Measurements from ENCODE around the gene ZMIZ1. TPM values are rescaled to one million over a fixed set of nuclear protein-coding genes. Genes with fewer than 3 reads are reported as not detected.
A peak's percentile ranks its signal among the peaks of the same experiment; 100 is the strongest.

The ZMIZ1 gene
- total and polyA plus RNA-seq, 2 donors from 2014 or later, result 14.2 to 97.6 TPM

DNA sequence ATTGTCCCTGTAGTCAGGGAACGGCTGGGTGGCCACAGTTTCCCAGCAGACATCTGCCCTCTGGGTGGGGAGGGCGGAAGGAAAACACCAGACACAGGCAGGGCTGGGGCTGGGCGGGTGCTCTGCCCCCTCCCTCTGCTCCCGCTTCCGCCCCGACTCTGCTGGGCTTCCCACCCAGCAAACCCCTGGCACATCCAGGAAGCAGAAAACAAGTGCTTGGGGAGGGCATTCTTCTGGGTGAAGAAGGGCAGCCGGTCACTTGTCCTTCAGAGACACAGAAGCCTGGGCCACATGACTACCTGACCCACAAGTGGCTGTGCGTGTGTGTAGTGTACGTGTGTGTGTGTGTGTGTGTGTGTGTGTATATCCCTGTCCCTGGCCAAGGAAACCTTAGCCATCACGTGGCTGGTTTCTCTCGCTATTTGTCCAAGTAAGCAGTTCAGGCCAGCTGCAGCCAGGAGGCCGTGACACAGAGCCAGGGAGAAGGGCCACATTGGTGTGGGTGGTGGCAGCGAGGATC is 77.9 kb downstream of the ZMIZ1 start:
- H3K4me3 ChIP-seq (ENCODE audit: low read length in 3 of 3), result no peak overlapping the region
- H3K27me3 ChIP-seq (ENCODE audit: control insufficient read depth, insufficient read depth, low read length), result no peaks in the 10 kb centered on the region
- H3K36me3 ChIP-seq (ENCODE audit: control insufficient read depth in 2 of 3, insufficient read depth in 3 of 3, low read length in 3 of 3), result peaks cover 0 to 7% (median 0%) of the 10 kb centered on the region in 3 donors
- H3K9me3 ChIP-seq (ENCODE audit: control insufficient read depth in 2 of 3, insufficient read depth in 1 of 3, low read length in 3 of 3), result no peaks in the 10 kb centered on the region
- FAIRE-seq (no peak), DNase-seq (peak; percentile 75 to 92 (median 81))
- peaks cover 4 to 69% (median 69%) of the 10 kb centered on the region in 3 donors for H3K4me1 ChIP-seq (ENCODE audit: control insufficient read depth in 2 of 3, insufficient read depth in 2 of 3, low read depth in 1 of 3, low read length in 3 of 3)
- intact Hi-C loops (cut with DNase I), result loop anchor here (10.0 kb wide), 1 partner anchor 72 kb away; no protein-coding TSS in a partner anchor
- TF ChIP-seq, protein P1, sequence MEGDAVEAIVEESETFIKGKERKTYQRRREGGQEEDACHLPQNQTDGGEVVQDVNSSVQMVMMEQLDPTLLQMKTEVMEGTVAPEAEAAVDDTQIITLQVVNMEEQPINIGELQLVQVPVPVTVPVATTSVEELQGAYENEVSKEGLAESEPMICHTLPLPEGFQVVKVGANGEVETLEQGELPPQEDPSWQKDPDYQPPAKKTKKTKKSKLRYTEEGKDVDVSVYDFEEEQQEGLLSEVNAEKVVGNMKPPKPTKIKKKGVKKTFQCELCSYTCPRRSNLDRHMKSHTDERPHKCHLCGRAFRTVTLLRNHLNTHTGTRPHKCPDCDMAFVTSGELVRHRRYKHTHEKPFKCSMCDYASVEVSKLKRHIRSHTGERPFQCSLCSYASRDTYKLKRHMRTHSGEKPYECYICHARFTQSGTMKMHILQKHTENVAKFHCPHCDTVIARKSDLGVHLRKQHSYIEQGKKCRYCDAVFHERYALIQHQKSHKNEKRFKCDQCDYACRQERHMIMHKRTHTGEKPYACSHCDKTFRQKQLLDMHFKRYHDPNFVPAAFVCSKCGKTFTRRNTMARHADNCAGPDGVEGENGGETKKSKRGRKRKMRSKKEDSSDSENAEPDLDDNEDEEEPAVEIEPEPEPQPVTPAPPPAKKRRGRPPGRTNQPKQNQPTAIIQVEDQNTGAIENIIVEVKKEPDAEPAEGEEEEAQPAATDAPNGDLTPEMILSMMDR (IDR thresholded peaks at IDR 0.05; ENCODE audit: borderline replicate concordance, extremely low read depth, insufficient read depth), result no peak
- peak overlapping the region in 1 of 3 donors; percentile 68 for H3K9ac ChIP-seq (ENCODE audit: low read length in 3 of 3)
- peak overlapping the region; percentile 95 to 98 for H3K27ac ChIP-seq (ENCODE audit: low read depth in 2 of 2, low read length in 2 of 2)

DNA sequence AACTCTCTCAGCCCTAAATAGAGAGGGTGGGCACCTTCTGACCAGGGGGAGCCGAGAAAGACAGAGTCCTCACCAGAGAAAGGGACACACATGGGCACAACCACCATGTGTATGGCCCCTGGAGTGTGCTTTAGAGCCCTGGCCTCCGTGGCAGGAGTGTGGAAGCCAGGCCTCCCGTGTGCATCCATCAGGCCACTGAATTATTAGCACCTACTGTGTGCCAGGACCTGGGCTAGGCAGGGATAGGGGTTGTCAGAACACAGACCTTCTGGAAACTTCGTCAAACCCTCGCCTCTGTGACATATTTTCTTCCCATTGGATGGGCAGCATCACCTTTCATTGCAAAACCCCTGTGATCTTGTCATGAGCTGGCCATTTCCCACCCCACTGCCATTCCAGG is 78.5 kb downstream of the ZMIZ1 start:
- FAIRE-seq, result no peak
- intact Hi-C loops (cut with DNase I), result loop anchor here (10.0 kb wide), 1 partner anchor 73 kb away; no protein-coding TSS in a partner anchor

DNA sequence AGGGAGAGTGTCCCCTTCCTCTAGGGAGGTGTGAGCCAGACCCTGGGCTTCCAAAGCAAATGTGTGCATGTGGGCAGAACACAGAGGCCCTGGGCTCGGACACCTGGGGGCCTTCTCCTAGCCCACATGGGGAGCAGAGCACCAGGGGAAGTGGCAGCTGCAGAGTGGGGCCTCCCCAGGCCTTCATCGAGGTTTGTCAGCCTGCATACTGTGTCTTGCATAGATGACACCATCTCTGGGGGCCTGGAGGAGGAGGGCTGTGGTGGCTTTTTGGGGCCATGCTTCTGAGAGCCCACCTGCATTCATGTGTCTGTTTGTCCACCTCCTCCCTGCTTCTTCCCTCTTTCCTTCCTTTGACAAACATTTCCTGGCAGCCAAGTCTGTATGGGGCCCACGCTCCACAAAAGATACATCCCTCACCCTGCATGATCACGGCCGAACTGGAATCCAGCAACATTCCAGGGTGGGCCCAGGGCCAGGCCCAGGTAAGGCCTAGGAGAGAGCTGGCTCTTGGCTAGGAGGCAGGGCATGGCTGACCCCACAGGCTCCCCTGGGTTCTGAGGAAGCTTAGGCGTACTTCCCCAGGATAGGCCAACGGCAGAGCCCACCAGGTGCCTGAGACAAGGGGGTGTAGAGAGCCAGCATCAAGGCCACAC is 79.2 kb downstream of the ZMIZ1 start:
- intact Hi-C loops (cut with DNase I), result loop anchor here (10.0 kb wide), 1 partner anchor 73 kb away; no protein-coding TSS in a partner anchor
- peak in 1 of 5 donors; percentile 74 for DNase-seq

More for the DNA sequence above, 78.5 kb downstream of the ZMIZ1 start:
- TF ChIP-seq, protein P1 (IDR thresholded peaks at IDR 0.05; ENCODE audit: borderline replicate concordance, extremely low read depth, insufficient read depth), result no peak
- no peaks in the 10 kb centered on the region for H3K9me3 ChIP-seq (ENCODE audit: control insufficient read depth in 2 of 3, insufficient read depth in 1 of 3, low read length in 3 of 3)
- H3K36me3 ChIP-seq (ENCODE audit: control insufficient read depth in 2 of 3, insufficient read depth in 3 of 3, low read length in 3 of 3), result peaks cover 0 to 6% (median 0%) of the 10 kb centered on the region in 3 donors
- H3K27me3 ChIP-seq (ENCODE audit: control insufficient read depth, insufficient read depth, low read length), result no peaks in the 10 kb centered on the region
- no peak overlapping the region for H3K4me3 ChIP-seq (ENCODE audit: low read length in 3 of 3)
- DNase-seq, result no peak
- peaks cover 2 to 69% (median 67%) of the 10 kb centered on the region in 3 donors for H3K4me1 ChIP-seq (ENCODE audit: control insufficient read depth in 2 of 3, insufficient read depth in 2 of 3, low read depth in 1 of 3, low read length in 3 of 3)
- peak overlapping the region; percentile 95 to 98 for H3K27ac ChIP-seq (ENCODE audit: low read depth in 2 of 2, low read length in 2 of 2)
- peak overlapping the region in 2 of 3 donors; percentile 28 to 68 for H3K9ac ChIP-seq (ENCODE audit: low read length in 3 of 3)

More for the DNA sequence above, 79.2 kb downstream of the ZMIZ1 start:
- Histone ChIP-seq H3K27me3 (ENCODE audit: control insufficient read depth, insufficient read depth, low read length) (no peaks in the 10 kb centered on the region), H3K9me3 (ENCODE audit: control insufficient read depth in 2 of 3, insufficient read depth in 1 of 3, low read length in 3 of 3) (no peaks in the 10 kb centered on the region), H3K4me1 (ENCODE audit: control insufficient read depth in 2 of 3, insufficient read depth in 2 of 3, low read depth in 1 of 3, low read length in 3 of 3) (peaks cover 2 to 70% (median 64%) of the 10 kb centered on the region in 3 donors), H3K36me3 (ENCODE audit: control insufficient read depth in 2 of 3, insufficient read depth in 3 of 3, low read length in 3 of 3) (no peaks in the 10 kb centered on the region), H3K9ac (ENCODE audit: low read length in 3 of 3) (peak overlapping the region in 2 of 3 donors; percentile 9 to 68), H3K4me3 (ENCODE audit: low read length in 3 of 3) (no peak overlapping the region), H3K27ac (ENCODE audit: low read depth in 2 of 2, low read length in 2 of 2) (peak overlapping the region; percentile 95 to 98)
- TF ChIP-seq, protein P1 (IDR thresholded peaks at IDR 0.05; ENCODE audit: borderline replicate concordance, extremely low read depth, insufficient read depth), result no peak
- no peak for FAIRE-seq

Data from kidney (tissue), 14 donors.